H9 (cell line): Measurements from ENCODE around the gene LYPD8. TPM values are rescaled to one million over a fixed set of nuclear protein-coding genes. Genes with fewer than 3 reads are reported as not detected.

Experiments
- DNase-seq: peaks from one replicate; pipeline ENCODE4 v3.0.0-alpha.2; 2017
- H2AFZ ChIP-seq: one replicate; pipeline ENCODE4 v1.6.1; 2013; ENCODE audit warnings: mild to moderate bottlenecking, low read length, control low read depth, moderate library complexity
- H2AK5ac ChIP-seq: 2 replicates; pipeline ENCODE4 v1.6.1; 2013; ENCODE audit warnings: low read length, control low read depth, mixed read lengths; ENCODE audit not compliant: insufficient read length
- H2BK120ac ChIP-seq: one replicate; pipeline ENCODE4 v1.6.1; 2013; ENCODE audit warnings: low read depth, mild to moderate bottlenecking, low read length, control low read depth, inconsistent platforms; ENCODE audit not compliant: poor library complexity, severe bottlenecking
- H2BK12ac ChIP-seq: 2 replicates; pipeline ENCODE4 v1.6.1; 2013; ENCODE audit warnings: low read length, control low read depth, mixed read lengths, low read depth; ENCODE audit not compliant: insufficient read length
- H2BK15ac ChIP-seq: 2 replicates; pipeline ENCODE4 v1.6.1; 2013; ENCODE audit warnings: low read depth, low read length, control low read depth
- H2BK20ac ChIP-seq: one replicate; pipeline ENCODE4 v1.6.1; 2013; ENCODE audit warnings: low read depth, mild to moderate bottlenecking, low read length, control low read depth, inconsistent platforms; ENCODE audit not compliant: poor library complexity, severe bottlenecking
- H2BK5ac ChIP-seq: 2 replicates; pipeline ENCODE4 v1.6.1; 2013; ENCODE audit warnings: low read length, control low read depth, mixed read lengths; ENCODE audit not compliant: insufficient read length
- H3K14ac ChIP-seq: 2 replicates; pipeline ENCODE4 v1.6.1; 2013; ENCODE audit warnings: low read length, control low read depth; ENCODE audit not compliant: insufficient read depth
- H3K18ac ChIP-seq: 2 replicates; pipeline ENCODE4 v1.6.1; 2013; ENCODE audit warnings: low read depth, mild to moderate bottlenecking, mixed read lengths, low read length, control low read depth; ENCODE audit not compliant: insufficient read length
- H3K23ac ChIP-seq: 2 replicates; pipeline ENCODE4 v1.6.1; 2013; ENCODE audit warnings: low read length, control low read depth, mixed read lengths, low read depth; ENCODE audit not compliant: insufficient read length
- H3K23me2 ChIP-seq: 2 replicates; pipeline ENCODE4 v1.6.1; 2013; ENCODE audit warnings: low read depth, mild to moderate bottlenecking, mixed read lengths, low read length, control low read depth; ENCODE audit not compliant: insufficient read length, poor library complexity, severe bottlenecking
- H3K27ac ChIP-seq: 2 replicates; pipeline ENCODE4 v1.5.1; 2013; ENCODE audit warnings: low read length, control low read depth, mixed read lengths, low read depth; ENCODE audit not compliant: insufficient read length
- H3K27me3 ChIP-seq: 2 replicates; pipeline ENCODE4 v1.6.1; 2013; ENCODE audit warnings: low read length, control low read depth, inconsistent platforms; ENCODE audit not compliant: insufficient read depth
- H3K4ac ChIP-seq: 2 replicates; pipeline ENCODE4 v1.6.1; 2013; ENCODE audit warnings: low read depth, mild to moderate bottlenecking, control low read depth, inconsistent platforms, low read length, moderate library complexity
- H3K4me1 ChIP-seq: 2 replicates; pipeline ENCODE4 v1.6.1; 2013; ENCODE audit warnings: low read length, control low read depth, inconsistent platforms; ENCODE audit not compliant: insufficient read depth
- H3K4me2 ChIP-seq: 2 replicates; pipeline ENCODE4 v1.6.1; 2013; ENCODE audit warnings: low read length, control low read depth, mixed read lengths; ENCODE audit not compliant: insufficient read length, insufficient read depth
- H3K56ac ChIP-seq: 2 replicates; pipeline ENCODE4 v1.6.1; 2013; ENCODE audit warnings: low read depth, mild to moderate bottlenecking, mixed read lengths, low read length, control low read depth; ENCODE audit not compliant: insufficient read length
- H3K79me1 ChIP-seq: 2 replicates; pipeline ENCODE4 v1.6.1; 2013; ENCODE audit warnings: low read depth, mild to moderate bottlenecking, moderate library complexity, low read length, control low read depth, inconsistent platforms; ENCODE audit not compliant: insufficient read depth, poor library complexity, severe bottlenecking
- H3K79me2 ChIP-seq: 2 replicates; pipeline ENCODE4 v1.6.1; 2013; ENCODE audit warnings: low read length, control low read depth, inconsistent platforms; ENCODE audit not compliant: insufficient read depth
- H3K9ac ChIP-seq: 2 replicates; pipeline ENCODE4 v1.6.1; 2013; ENCODE audit warnings: low read length, control low read depth, mixed read lengths; ENCODE audit not compliant: insufficient read length; ENCODE audit errors: extremely low read depth
- H3K9me3 ChIP-seq: one replicate; pipeline ENCODE4 v1.6.1; 2013; ENCODE audit warnings: low read depth, low read length, inconsistent platforms; ENCODE audit not compliant: control insufficient read depth
- H3T11ph ChIP-seq: one replicate; pipeline ENCODE4 v1.6.1; 2013; ENCODE audit warnings: mild to moderate bottlenecking, low read length, control low read depth, inconsistent platforms
- H4K20me1 ChIP-seq: one replicate; pipeline ENCODE4 v1.6.1; 2013; ENCODE audit not compliant: control insufficient read depth, insufficient read length, insufficient read depth
- H4K5ac ChIP-seq: 2 replicates; pipeline ENCODE4 v1.6.1; 2013; ENCODE audit warnings: low read depth, mild to moderate bottlenecking, mixed read lengths, low read length, control low read depth; ENCODE audit not compliant: insufficient read length
- H4K8ac ChIP-seq: replicated peaks from 2 replicates; pipeline ENCODE4 v1.6.1; 2013; ENCODE audit warnings: low read length, control low read depth, mixed read lengths, low read depth; ENCODE audit not compliant: insufficient read length
- H4K91ac ChIP-seq: 2 replicates; pipeline ENCODE4 v1.6.1; 2013; ENCODE audit warnings: low read depth, mild to moderate bottlenecking, moderate library complexity, mixed read lengths, low read length, control low read depth; ENCODE audit not compliant: insufficient read length
- H3K27ac Mint-ChIP-seq, 3 experiments: 2 replicates in 2 of 3; 3 replicates in 1 of 3; pipeline ENCODE4 v1.8.0; 2020 to 2021; ENCODE audit warnings: mixed read lengths in 3 of 3, mild to moderate bottlenecking in 1 of 3, moderate library complexity in 1 of 3
- H3K27me3 Mint-ChIP-seq: 2 replicates; pipeline ENCODE4 v1.8.0; 2021; ENCODE audit warnings: low read depth, mild to moderate bottlenecking, moderate library complexity, mixed read lengths
- H3K36me3 Mint-ChIP-seq, 3 experiments: 2 replicates in 2 of 3; 3 replicates in 1 of 3; pipeline ENCODE4 v1.8.0; 2020 to 2021; ENCODE audit warnings: low read depth in 3 of 3, mixed read lengths in 3 of 3; ENCODE audit not compliant: insufficient read depth in 1 of 3
- H3K4me1 Mint-ChIP-seq, 2 experiments: 2 replicates each; pipeline ENCODE4 v1.8.0; 2020; ENCODE audit warnings: mixed read lengths in 2 of 2
- H3K4me3 Mint-ChIP-seq, 2 experiments: 2 replicates in 1 of 2; 3 replicates in 1 of 2; pipeline ENCODE4 v1.8.0; 2020 to 2021; ENCODE audit warnings: mild to moderate bottlenecking in 2 of 2, mixed read lengths in 2 of 2, moderate library complexity in 1 of 2
- H3K9me3 Mint-ChIP-seq, 2 experiments: 2 replicates in 1 of 2; 3 replicates in 1 of 2; pipeline ENCODE4 v1.8.0; 2020; ENCODE audit warnings: mild to moderate bottlenecking in 2 of 2, mixed read lengths in 2 of 2, moderate library complexity in 1 of 2
- WGBS: extraction: QIAGEN DNeasy Blood & Tissue Kit; methylation state at CpG from one replicate; pipeline ENCODE4 v1.1.7; 2013; ENCODE audit warnings: missing lambda C conversion rate, low lambda C conversion rate, mixed read lengths; ENCODE audit not compliant: insufficient read length; ENCODE audit errors: extremely low coverage; 5-methylcytosine and 5-hydroxymethylcytosine counted together
- total RNA-seq: library from RNA; stranded (reverse); gene quantifications from 2 replicates; pipeline ENCODE4 v1.2.1, GENCODE V29; 2021
- TF ChIP-seq, protein P1 (sequence below): fragments of 200-600 bp; sonication (generic); conservative IDR thresholded peaks from 3 replicates; pipeline ENCODE4 v1.8.0; 2021; ENCODE audit warnings: antibody characterized with exemption, mild to moderate bottlenecking

LYPD8 gene
- total RNA-seq, 1 experiment from 2014 or later = not detected

DNA sequence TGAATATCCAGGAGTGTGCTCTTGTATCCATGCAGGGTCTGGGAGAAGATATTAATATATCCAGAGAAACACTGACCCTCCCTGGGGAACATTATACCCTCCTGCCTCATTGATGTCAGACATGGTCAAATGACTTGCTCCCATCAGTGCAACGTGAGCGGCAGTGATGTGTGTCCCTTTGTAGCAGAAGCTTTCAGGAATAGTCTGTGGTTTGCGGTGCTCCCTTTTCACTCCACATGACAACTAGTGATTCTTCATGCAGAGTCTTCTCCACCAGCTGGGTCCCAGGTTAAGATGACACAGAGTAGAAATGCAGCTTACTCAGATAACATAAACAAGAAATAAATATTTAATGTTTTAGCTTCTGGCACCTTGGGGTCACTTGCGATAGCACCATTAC is 31.9 kb upstream of the LYPD8 start:
- DNase-seq = no peak
- no peaks in the 10 kb centered on the region for H3K4me1 Mint-ChIP-seq
- Histone ChIP-seq H3K4ac (no peak overlapping the region), H3K14ac (no peak overlapping the region), H3K27me3 (no peaks in the 10 kb centered on the region), H3K18ac (no peak overlapping the region), H3K79me2 (no peaks in the 10 kb centered on the region), H2AFZ (no peak overlapping the region), H2BK20ac (no peak overlapping the region), H4K91ac (no peak overlapping the region), H4K5ac (no peak overlapping the region), H3K23me2 (no peaks in the 10 kb centered on the region), H4K8ac (no peak overlapping the region), H2BK5ac (no peak overlapping the region), H3K79me1 (no peaks in the 10 kb centered on the region), H3K9ac (no peak overlapping the region), H2BK120ac (no peak overlapping the region), H2AK5ac (no peak overlapping the region), H3K9me3 (peaks cover 87% of the 10 kb centered on the region), H3T11ph (no peak overlapping the region), H3K56ac (no peak overlapping the region), H3K4me2 (no peak overlapping the region), H3K23ac (no peak overlapping the region), H3K27ac (no peak overlapping the region), H2BK12ac (no peak overlapping the region), H3K4me1 (no peaks in the 10 kb centered on the region), H2BK15ac (no peak overlapping the region), H4K20me1 (no peaks in the 10 kb centered on the region)
- H3K27ac Mint-ChIP-seq = no peak overlapping the region
- H3K4me3 Mint-ChIP-seq = no peak overlapping the region
- WGBS = no CpG with 5 or more reads among the region's 4 CpGs
- peaks cover 0 to 18% (median 2%) of the 10 kb centered on the region in 3 experiments; a peak in 3 of 7 replicates for H3K36me3 Mint-ChIP-seq
- H3K27me3 Mint-ChIP-seq = peaks cover 4% of the 10 kb centered on the region
- TF ChIP-seq, protein P1, sequence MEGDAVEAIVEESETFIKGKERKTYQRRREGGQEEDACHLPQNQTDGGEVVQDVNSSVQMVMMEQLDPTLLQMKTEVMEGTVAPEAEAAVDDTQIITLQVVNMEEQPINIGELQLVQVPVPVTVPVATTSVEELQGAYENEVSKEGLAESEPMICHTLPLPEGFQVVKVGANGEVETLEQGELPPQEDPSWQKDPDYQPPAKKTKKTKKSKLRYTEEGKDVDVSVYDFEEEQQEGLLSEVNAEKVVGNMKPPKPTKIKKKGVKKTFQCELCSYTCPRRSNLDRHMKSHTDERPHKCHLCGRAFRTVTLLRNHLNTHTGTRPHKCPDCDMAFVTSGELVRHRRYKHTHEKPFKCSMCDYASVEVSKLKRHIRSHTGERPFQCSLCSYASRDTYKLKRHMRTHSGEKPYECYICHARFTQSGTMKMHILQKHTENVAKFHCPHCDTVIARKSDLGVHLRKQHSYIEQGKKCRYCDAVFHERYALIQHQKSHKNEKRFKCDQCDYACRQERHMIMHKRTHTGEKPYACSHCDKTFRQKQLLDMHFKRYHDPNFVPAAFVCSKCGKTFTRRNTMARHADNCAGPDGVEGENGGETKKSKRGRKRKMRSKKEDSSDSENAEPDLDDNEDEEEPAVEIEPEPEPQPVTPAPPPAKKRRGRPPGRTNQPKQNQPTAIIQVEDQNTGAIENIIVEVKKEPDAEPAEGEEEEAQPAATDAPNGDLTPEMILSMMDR = no peak
- H3K9me3 Mint-ChIP-seq = peaks cover 84 to 93% of the 10 kb centered on the region in 2 experiments
